Vagina (tissue), 2 donors: ENCODE data around the gene JPH2. TPM values are rescaled to one million over a fixed set of nuclear protein-coding genes. Genes with fewer than 3 reads are reported as not detected.

Source experiments
- DNase-seq, 2 donors: peaks; one replicate each; pipeline ENCODE4 v3.0.0-alpha.2; 2017; ENCODE audit errors: extremely low spot score in 2 of 2
- H3K27ac ChIP-seq: fragments of 200-600 bp; sonication (generic); one replicate; pipeline ENCODE4 v1.5.1; 2019
- H3K27me3 ChIP-seq: fragments of 200-600 bp; sonication (generic); one replicate; pipeline ENCODE4 v1.5.1; 2019
- H3K36me3 ChIP-seq, 2 donors: fragments of 200-600 bp; sonication (generic); one replicate each; pipeline ENCODE4 v1.5.1; 2017 to 2019
- H3K4me1 ChIP-seq: fragments of 200-600 bp; sonication (generic); one replicate; pipeline ENCODE4 v1.5.1; 2019
- H3K4me3 ChIP-seq, 2 donors: fragments of 200-600 bp; sonication (generic); 1 replicate in 1 of 2; 2 replicates in 1 of 2; pipeline ENCODE4 v1.5.1; 2016 to 2019
- H3K9me3 ChIP-seq: fragments of 200-600 bp; sonication (generic); one replicate; pipeline ENCODE4 v1.5.1; 2019
- POLR2A ChIP-seq, 2 donors: fragments of 450-650 bp; IDR thresholded peaks; one replicate each; pipeline ENCODE4 v1.6.1; 2017; ENCODE audit warnings: antibody characterized with exemption in 2 of 2, mild to moderate bottlenecking in 2 of 2, moderate library complexity in 2 of 2
- POLR2AphosphoS5 ChIP-seq, 2 donors: sonication (generic); formaldehyde crosslinking; IDR thresholded peaks; one replicate each; pipeline ENCODE4 v1.9.0; 2017; ENCODE audit warnings: antibody characterized with exemption in 2 of 2, mild to moderate bottlenecking in 2 of 2, low read depth in 1 of 2; ENCODE audit not compliant: insufficient read depth in 1 of 2
- intact Hi-C: fragments of 100-400 bp; cut with DNase I; formaldehyde crosslinking; loops from one replicate; pipeline ENCODE4 v1.15.1; 2023
- total RNA-seq: library from RNA; depleted of rRNA; stranded (reverse); fragments of >200 nt; gene quantifications from one replicate; pipeline ENCODE4 v1.2.3, GENCODE V29; 2016
- TF ChIP-seq, protein P1 (sequence below), 3 experiments: fragments of 450-650 bp in 2 of 3; fragments of 200-600 bp in 1 of 3; sonication (generic) in 1 of 3; IDR thresholded peaks; one replicate each; pipeline ENCODE4 v1.5.1; 2017 to 2019; ENCODE audit warnings: antibody characterized with exemption in 3 of 3, mild to moderate bottlenecking in 2 of 3, moderate library complexity in 2 of 3

Gene JPH2
- total RNA-seq, 1 donor from 2014 or later: 13.8 TPM

DNA sequence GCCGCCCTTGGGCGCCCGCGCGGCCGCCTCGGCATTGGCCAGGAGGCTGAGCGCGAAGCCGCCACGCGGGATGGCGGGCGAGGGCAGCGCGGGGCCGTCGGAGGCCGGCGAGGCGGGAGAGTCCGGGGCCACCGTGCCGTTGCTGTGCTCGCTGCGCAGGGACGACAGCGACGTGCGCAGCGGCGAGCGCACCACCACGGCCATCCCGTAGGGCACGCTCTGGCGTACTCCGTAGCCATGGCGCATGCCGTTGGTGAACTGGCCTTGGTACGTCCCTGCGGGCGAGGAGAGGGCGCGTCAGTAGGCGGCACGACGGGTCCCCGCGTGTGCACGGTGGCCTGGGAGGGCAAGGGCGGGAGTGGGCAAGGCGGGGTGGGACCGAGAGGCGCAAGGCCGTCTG, 26.9 kb downstream of the JPH2 start:
- Histone ChIP-seq H3K27ac (no peak overlapping the region), H3K9me3 (no peaks in the 10 kb centered on the region), H3K4me1 (no peaks in the 10 kb centered on the region), H3K27me3 (no peaks in the 10 kb centered on the region), H3K36me3 (no peaks in the 10 kb centered on the region), H3K4me3 (no peak overlapping the region)
- no peak for TF ChIP-seq POLR2AphosphoS5 (IDR thresholded peaks at IDR 0.05; ENCODE audit: insufficient read depth in 1 of 2, low read depth in 1 of 2)
- TF ChIP-seq, protein P1, sequence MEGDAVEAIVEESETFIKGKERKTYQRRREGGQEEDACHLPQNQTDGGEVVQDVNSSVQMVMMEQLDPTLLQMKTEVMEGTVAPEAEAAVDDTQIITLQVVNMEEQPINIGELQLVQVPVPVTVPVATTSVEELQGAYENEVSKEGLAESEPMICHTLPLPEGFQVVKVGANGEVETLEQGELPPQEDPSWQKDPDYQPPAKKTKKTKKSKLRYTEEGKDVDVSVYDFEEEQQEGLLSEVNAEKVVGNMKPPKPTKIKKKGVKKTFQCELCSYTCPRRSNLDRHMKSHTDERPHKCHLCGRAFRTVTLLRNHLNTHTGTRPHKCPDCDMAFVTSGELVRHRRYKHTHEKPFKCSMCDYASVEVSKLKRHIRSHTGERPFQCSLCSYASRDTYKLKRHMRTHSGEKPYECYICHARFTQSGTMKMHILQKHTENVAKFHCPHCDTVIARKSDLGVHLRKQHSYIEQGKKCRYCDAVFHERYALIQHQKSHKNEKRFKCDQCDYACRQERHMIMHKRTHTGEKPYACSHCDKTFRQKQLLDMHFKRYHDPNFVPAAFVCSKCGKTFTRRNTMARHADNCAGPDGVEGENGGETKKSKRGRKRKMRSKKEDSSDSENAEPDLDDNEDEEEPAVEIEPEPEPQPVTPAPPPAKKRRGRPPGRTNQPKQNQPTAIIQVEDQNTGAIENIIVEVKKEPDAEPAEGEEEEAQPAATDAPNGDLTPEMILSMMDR (IDR thresholded peaks at IDR 0.05): no peak
- no peak for TF ChIP-seq POLR2A (IDR thresholded peaks at IDR 0.05)
- intact Hi-C loops: no loop called here
- DNase-seq: no peak

DNA sequence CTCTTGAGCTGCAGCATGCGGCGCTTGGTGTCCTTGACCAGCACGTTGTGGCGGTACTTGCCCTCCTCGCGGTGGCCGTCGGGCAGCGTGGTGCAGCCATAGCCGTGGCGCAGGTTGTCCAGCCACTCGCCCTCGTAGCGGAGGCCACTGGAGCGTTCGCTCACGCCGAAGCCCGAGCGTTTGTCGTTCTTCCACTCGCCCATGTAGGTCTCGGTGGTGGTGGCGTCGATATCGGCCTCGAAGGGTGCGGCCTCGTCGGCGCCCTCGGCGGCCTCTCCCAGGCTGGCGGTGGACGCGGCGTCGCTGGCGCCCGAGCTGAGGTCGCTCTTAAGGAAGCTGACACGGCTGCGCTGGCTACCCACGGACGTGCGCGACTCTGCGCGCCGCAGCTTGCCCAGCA, 27.3 kb downstream of the JPH2 start:
- Histone ChIP-seq H3K4me1 (no peaks in the 10 kb centered on the region), H3K27ac (no peak overlapping the region)
- intact Hi-C loops: no loop called here

DNA sequence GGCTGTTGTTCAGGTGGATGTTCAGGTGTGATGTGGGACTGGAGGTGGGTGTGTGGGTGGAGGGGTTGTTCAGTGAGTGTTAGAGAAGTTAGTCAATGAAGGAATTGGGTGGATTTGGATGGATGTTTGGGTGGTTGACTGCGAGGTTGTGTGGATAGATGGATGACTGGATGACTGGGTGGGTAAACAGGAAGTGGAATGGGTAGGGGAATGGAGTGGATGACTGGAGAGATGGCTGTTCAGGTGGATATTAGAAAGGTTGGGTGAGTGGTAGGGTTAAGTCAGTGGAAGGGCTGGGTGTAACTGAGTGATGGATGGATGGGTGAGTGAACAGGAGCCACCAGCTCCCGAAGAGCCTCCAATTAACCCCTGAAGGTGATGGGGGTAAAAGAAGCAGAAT, 27.9 kb downstream of the JPH2 start:
- no peaks in the 10 kb centered on the region for H3K36me3 ChIP-seq
- no peaks in the 10 kb centered on the region for H3K4me1 ChIP-seq
- no peaks in the 10 kb centered on the region for H3K9me3 ChIP-seq
- H3K4me3 ChIP-seq: no peak overlapping the region
- H3K27ac ChIP-seq: no peak overlapping the region
- DNase-seq: no peak
- TF ChIP-seq, protein P1 (IDR thresholded peaks at IDR 0.05): no peak
- TF ChIP-seq POLR2A (IDR thresholded peaks at IDR 0.05) (no peak), POLR2AphosphoS5 (IDR thresholded peaks at IDR 0.05; ENCODE audit: insufficient read depth in 1 of 2, low read depth in 1 of 2) (no peak)
- no peaks in the 10 kb centered on the region for H3K27me3 ChIP-seq
- intact Hi-C loops: no loop called here

More for the DNA sequence above, 27.3 kb downstream of the JPH2 start:
- Histone ChIP-seq H3K27me3 (no peaks in the 10 kb centered on the region), H3K9me3 (no peaks in the 10 kb centered on the region), H3K4me3 (no peak overlapping the region), H3K36me3 (no peaks in the 10 kb centered on the region)
- TF ChIP-seq, protein P1 (IDR thresholded peaks at IDR 0.05): no peak
- TF ChIP-seq POLR2AphosphoS5 (IDR thresholded peaks at IDR 0.05; ENCODE audit: insufficient read depth in 1 of 2, low read depth in 1 of 2): no peak
- TF ChIP-seq POLR2A (IDR thresholded peaks at IDR 0.05): no peak
- no peak for DNase-seq

- intact Hi-C loops: no loop called here
- Histone ChIP-seq H3K36me3 (no peaks in the 10 kb centered on the region), H3K9me3 (no peaks in the 10 kb centered on the region), H3K27me3 (no peaks in the 10 kb centered on the region), H3K27ac (no peak overlapping the region), H3K4me3 (no peak overlapping the region), H3K4me1 (no peaks in the 10 kb centered on the region)
- no peak for TF ChIP-seq POLR2AphosphoS5 (IDR thresholded peaks at IDR 0.05; ENCODE audit: insufficient read depth in 1 of 2, low read depth in 1 of 2)
- TF ChIP-seq POLR2A (IDR thresholded peaks at IDR 0.05): no peak
- TF ChIP-seq, protein P1 (IDR thresholded peaks at IDR 0.05): no peak
- DNase-seq: no peak
Observed at GRCh38 chr20:44157061-44157460, 29.9 kb downstream of the JPH2 start.

DNA sequence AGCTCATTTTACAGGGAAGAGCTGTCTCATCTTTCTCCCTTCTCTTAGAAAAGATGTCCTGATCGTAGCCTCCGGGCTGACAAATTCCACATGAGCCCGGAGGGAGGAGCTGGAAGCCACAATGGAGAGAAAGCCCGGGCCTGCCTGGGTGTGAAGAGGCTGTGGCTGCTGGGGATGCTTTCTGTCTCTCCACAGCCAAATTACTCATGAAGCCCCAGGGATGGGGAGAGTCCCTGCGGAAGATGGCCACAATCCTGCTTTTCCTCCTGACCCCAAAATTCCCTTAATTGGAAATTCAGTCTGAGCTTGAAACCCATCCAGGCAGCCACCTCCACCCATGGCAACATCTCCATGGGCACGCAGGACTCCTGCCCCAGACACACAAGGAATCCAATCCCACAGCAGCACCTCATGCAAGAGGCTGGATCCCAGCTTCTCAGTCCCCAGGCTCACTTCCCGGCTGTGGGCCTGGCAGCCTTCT, 32.4 kb downstream of the JPH2 start:
- H3K27me3 ChIP-seq: no peaks in the 10 kb centered on the region
- no peaks in the 10 kb centered on the region for H3K4me1 ChIP-seq
- TF ChIP-seq, protein P1 (IDR thresholded peaks at IDR 0.05): no peak
- TF ChIP-seq POLR2A (IDR thresholded peaks at IDR 0.05) (no peak), POLR2AphosphoS5 (IDR thresholded peaks at IDR 0.05; ENCODE audit: insufficient read depth in 1 of 2, low read depth in 1 of 2) (peak in 1 of 2 donors; percentile 19)
- no peaks in the 10 kb centered on the region for H3K9me3 ChIP-seq
- no peak for DNase-seq
- H3K27ac ChIP-seq: no peak overlapping the region
- no peak overlapping the region for H3K4me3 ChIP-seq
- no peaks in the 10 kb centered on the region for H3K36me3 ChIP-seq
- intact Hi-C loops: no loop called here
